Liver (tissue), 9 donors: ENCODE results near the gene PLA2R1. TPM values are rescaled to one million over a fixed set of nuclear protein-coding genes. Genes with fewer than 3 reads are reported as not detected.

Experiments
- DNase-seq: peaks from one replicate; pipeline ENCODE4 v3.0.0-alpha.2; 2017; ENCODE audit warnings: low spot score
- H3K27ac ChIP-seq, 2 donors: one replicate each; pipeline ENCODE4 v1.7.0; 2013; ENCODE audit warnings: inconsistent platforms in 2 of 2, low read length in 2 of 2, control low read depth in 1 of 2, low read depth in 1 of 2, mild to moderate bottlenecking in 1 of 2
- H3K27me3 ChIP-seq, 4 donors: one replicate each; pipeline versions ENCODE4 v1.6.1 to v1.7.0; 2013; ENCODE audit warnings: low read length in 3 of 4, inconsistent platforms in 1 of 4, mild to moderate bottlenecking in 1 of 4, moderate library complexity in 1 of 4; ENCODE audit not compliant: control insufficient read depth in 4 of 4, insufficient read depth in 4 of 4
- H3K36me3 ChIP-seq, 4 donors: one replicate each; pipeline versions ENCODE4 v1.6.1 to v1.7.0; 2013; ENCODE audit warnings: low read length in 3 of 4, mild to moderate bottlenecking in 3 of 4, low read depth in 1 of 4, moderate library complexity in 1 of 4; ENCODE audit not compliant: control insufficient read depth in 4 of 4, insufficient read depth in 3 of 4
- H3K4me1 ChIP-seq, 4 donors: one replicate each; pipeline versions ENCODE4 v1.6.1 to v1.7.0; 2013; ENCODE audit warnings: low read length in 3 of 4, mild to moderate bottlenecking in 3 of 4, moderate library complexity in 1 of 4; ENCODE audit not compliant: control insufficient read depth in 4 of 4, insufficient read depth in 4 of 4
- H3K4me3 ChIP-seq, 3 donors: one replicate each; pipeline versions ENCODE4 v1.6.1 to v1.7.0; 2013; ENCODE audit warnings: low read length in 3 of 3, control low read depth in 1 of 3, low read depth in 1 of 3, mild to moderate bottlenecking in 1 of 3
- H3K9ac ChIP-seq, 2 donors: one replicate each; pipeline ENCODE4 v1.7.0; 2013; ENCODE audit warnings: low read length in 2 of 2, mild to moderate bottlenecking in 2 of 2, moderate library complexity in 2 of 2, control low read depth in 1 of 2, low read depth in 1 of 2
- H3K9me3 ChIP-seq, 4 donors: one replicate each; pipeline versions ENCODE4 v1.6.1 to v1.7.0; 2013; ENCODE audit warnings: low read length in 3 of 4; ENCODE audit not compliant: control insufficient read depth in 4 of 4
- CTCF ChIP-seq: fragments of 150-350 bp; IDR thresholded peaks from 2 replicates; pipeline ENCODE4 v1.5.1; 2017; ENCODE audit warnings: improper control_type of control experiment, low read depth, low read length; ENCODE audit not compliant: missing input control
- EGR1 ChIP-seq, 2 donors: IDR thresholded peaks; 2 replicates each; pipeline ENCODE4 v1.6.1; 2016 to 2018; ENCODE audit warnings: antibody characterized with exemption in 2 of 2, low read depth in 2 of 2
- FOXA1 ChIP-seq: IDR thresholded peaks from 2 replicates; pipeline ENCODE4 v1.6.1; 2016; ENCODE audit warnings: antibody characterized with exemption
- HNF4G ChIP-seq: IDR thresholded peaks from 2 replicates; pipeline ENCODE4 v1.6.1; 2016; ENCODE audit warnings: antibody characterized with exemption
- JUND ChIP-seq, 2 donors: IDR thresholded peaks; 2 replicates each; pipeline ENCODE4 v1.6.1; 2016; ENCODE audit warnings: antibody characterized with exemption in 2 of 2
- NR2F2 ChIP-seq: IDR thresholded peaks from 2 replicates; pipeline ENCODE4 v1.6.1; 2016; ENCODE audit warnings: antibody characterized with exemption
- REST ChIP-seq: IDR thresholded peaks from 2 replicates; pipeline ENCODE4 v1.6.1; 2016; ENCODE audit warnings: antibody characterized with exemption, mild to moderate bottlenecking
- RXRA ChIP-seq, 2 donors: IDR thresholded peaks; 2 replicates each; pipeline ENCODE4 v1.6.1; 2017 to 2018; ENCODE audit warnings: antibody characterized with exemption in 2 of 2, mild to moderate bottlenecking in 1 of 2
- SP1 ChIP-seq: IDR thresholded peaks from 2 replicates; pipeline ENCODE4 v1.6.1; 2018; ENCODE audit warnings: antibody characterized with exemption, mild to moderate bottlenecking
- TAF1 ChIP-seq: conservative IDR thresholded peaks from 2 replicates; pipeline ENCODE4 v1.6.1; 2016; ENCODE audit warnings: antibody characterized with exemption, mild to moderate bottlenecking
- WGBS: extraction: QIAGEN DNeasy Blood & Tissue Kit; methylation state at CpG from one replicate; pipeline ENCODE4 v1.1.7; 2013; 5-methylcytosine and 5-hydroxymethylcytosine counted together
- polyA plus RNA-seq, 2 donors: library from polyadenylated mRNA; stranded (reverse) in 1 of 2; unstranded in 1 of 2; fragments of 200-250 nt in 1 of 2; fragments of >200 nt in 1 of 2; fragmentation: Nextera tagmentation in 1 of 2; extraction: Ambion mirVana in 1 of 2; gene quantifications; one replicate each; pipeline versions ENCODE4 v1.2.1 to v1.2.3, GENCODE V29; 2013 to 2015
- total RNA-seq, 2 donors: library from RNA; depleted of rRNA; stranded (reverse); fragments of >200 nt; gene quantifications; one replicate each; pipeline ENCODE4 v1.2.3, GENCODE V29; 2014
- donor health status: healthy.
- donor health status: healthy.
- donor health status: healthy.
- donor health status: healthy.
- donor health status: healthy.

PLA2R1 gene
- total and polyA plus RNA-seq, 4 donors, result 0.61 to 2.3 (median 0.66) TPM

GRCh38 chr2:159891917-159892730, 170.3 kb downstream of the PLA2R1 start:
- H3K4me3 ChIP-seq, result no peak overlapping the region
- no peaks in the 10 kb centered on the region for H3K36me3 ChIP-seq
- H3K4me1 ChIP-seq, result no peaks in the 10 kb centered on the region
- H3K27ac ChIP-seq, result no peak overlapping the region
- no peak for DNase-seq
- no peak for TF ChIP-seq HNF4G
- no peak for TF ChIP-seq REST
- TF ChIP-seq RXRA (IDR thresholded peaks at IDR 0.05), result no peak
- TF ChIP-seq JUND (IDR thresholded peaks at IDR 0.05), result no peak
- WGBS, result 78% methylated on average over 2 of the region's 2 CpGs
- no peaks in the 10 kb centered on the region for H3K27me3 ChIP-seq
- H3K9ac ChIP-seq, result no peak overlapping the region
- H3K9me3 ChIP-seq, result no peaks in the 10 kb centered on the region

- H3K9ac ChIP-seq, result no peak overlapping the region
- no peak overlapping the region for H3K27ac ChIP-seq
- TF ChIP-seq REST, result no peak
- no peak for TF ChIP-seq NR2F2
- no peak for TF ChIP-seq EGR1 (IDR thresholded peaks at IDR 0.05; ENCODE audit: low read depth in 2 of 2)
- TF ChIP-seq TAF1, result no peak
- no peak for TF ChIP-seq FOXA1
- TF ChIP-seq RXRA (IDR thresholded peaks at IDR 0.05), result no peak
- TF ChIP-seq CTCF, result no peak
- no peak for TF ChIP-seq SP1
- no peak for TF ChIP-seq HNF4G
- H3K36me3 ChIP-seq, result no peaks in the 10 kb centered on the region
- no peaks in the 10 kb centered on the region for H3K27me3 ChIP-seq
- no peaks in the 10 kb centered on the region for H3K4me1 ChIP-seq
- H3K9me3 ChIP-seq, result no peaks in the 10 kb centered on the region
- DNase-seq, result no peak
- H3K4me3 ChIP-seq, result no peak overlapping the region
Measured at GRCh38 chr2:159891267-159891588, 171.2 kb downstream of the PLA2R1 start.
